Neural progenitor cell (in vitro differentiated cells): Measurements from ENCODE around the gene UNC45A. TPM values are rescaled to one million over a fixed set of nuclear protein-coding genes. Genes with fewer than 3 reads are reported as not detected.

ENCODE experiments used
- DNase-seq: peaks from one replicate; pipeline ENCODE4 v3.0.0-alpha.2; 2016; ENCODE audit warnings: low spot score
- H2AFZ ChIP-seq: fragments of 200-600 bp; sonication (generic); replicated peaks from 2 replicates; pipeline ENCODE4 v1.6.1; 2016; ENCODE audit warnings: antibody characterized with exemption
- H3F3A ChIP-seq: fragments of 200-600 bp; sonication (generic); 2 replicates; pipeline ENCODE4 v1.6.1; 2016; ENCODE audit warnings: antibody characterized with exemption, low read depth
- H3K27ac ChIP-seq: fragments of 200-600 bp; sonication (generic); 2 replicates; pipeline ENCODE4 v1.5.1; 2016; ENCODE audit warnings: mild to moderate bottlenecking
- H3K27me3 ChIP-seq: fragments of 200-600 bp; sonication (generic); 2 replicates; pipeline ENCODE4 v1.6.1; 2016; ENCODE audit warnings: mild to moderate bottlenecking, moderate library complexity
- H3K36me3 ChIP-seq: fragments of 200-600 bp; sonication (generic); 2 replicates; pipeline ENCODE4 v1.5.1; 2016
- H3K4me1 ChIP-seq: fragments of 200-600 bp; sonication (generic); 2 replicates; pipeline ENCODE4 v1.6.1; 2016; ENCODE audit warnings: mixed run types
- H3K4me2 ChIP-seq: fragments of 200-600 bp; sonication (generic); 2 replicates; pipeline ENCODE4 v1.6.1; 2016
- H3K4me3 ChIP-seq: fragments of 200-600 bp; sonication (generic); 2 replicates; pipeline ENCODE4 v1.5.1; 2016
- H3K79me2 ChIP-seq: fragments of 200-600 bp; sonication (generic); 2 replicates; pipeline ENCODE4 v1.6.1; 2016; ENCODE audit warnings: low read depth
- H3K9ac ChIP-seq: fragments of 200-600 bp; sonication (generic); 2 replicates; pipeline ENCODE4 v1.6.1; 2016
- H3K9me3 ChIP-seq: fragments of 200-600 bp; sonication (generic); 2 replicates; pipeline ENCODE4 v1.5.1; 2016; ENCODE audit warnings: low read depth
- H4K20me1 ChIP-seq: fragments of 200-600 bp; sonication (generic); 2 replicates; pipeline ENCODE4 v1.6.1; 2016; ENCODE audit warnings: low read depth
- H3K27ac Mint-ChIP-seq: 3 replicates; pipeline ENCODE4 v1.8.0; 2021; ENCODE audit warnings: mixed read lengths
- H3K27me3 Mint-ChIP-seq: 2 replicates; pipeline ENCODE4 v1.8.0; 2022; ENCODE audit warnings: low read depth, mild to moderate bottlenecking, inconsistent platforms, moderate library complexity, mixed read lengths; ENCODE audit not compliant: insufficient read depth
- H3K36me3 Mint-ChIP-seq: 3 replicates; pipeline ENCODE4 v1.8.0; 2021; ENCODE audit warnings: mixed read lengths
- H3K4me1 Mint-ChIP-seq: 3 replicates; pipeline ENCODE4 v1.8.0; 2021; ENCODE audit warnings: mixed read lengths
- H3K4me3 Mint-ChIP-seq: 3 replicates; pipeline ENCODE4 v1.8.0; 2021; ENCODE audit warnings: mild to moderate bottlenecking, moderate library complexity, mixed read lengths
- H3K9me3 Mint-ChIP-seq: 3 replicates; pipeline ENCODE4 v1.8.0; 2020; ENCODE audit warnings: mixed read lengths
- CTCF ChIP-seq: fragments of 200-600 bp; sonication (generic); IDR thresholded peaks from 2 replicates; pipeline ENCODE4 v1.5.1; 2017; ENCODE audit warnings: antibody characterized with exemption, mild to moderate bottlenecking
- EZH2 ChIP-seq: fragments of 200-600 bp; sonication (generic); IDR thresholded peaks from 2 replicates; pipeline ENCODE4 v1.6.1; 2017; ENCODE audit warnings: antibody characterized with exemption, mild to moderate bottlenecking, moderate library complexity
- EZH2phosphoT487 ChIP-seq: fragments of 200-600 bp; sonication (generic); IDR thresholded peaks from 2 replicates; pipeline ENCODE4 v1.6.1; 2017; ENCODE audit warnings: antibody characterized with exemption
- total RNA-seq: library from RNA; depleted of rRNA; stranded (reverse); fragments of >200 nt; gene quantifications from 2 replicates; pipeline ENCODE4 v1.2.3, GENCODE V29; 2015; ENCODE audit warnings: low replicate concordance

The UNC45A gene
- total RNA-seq, 1 donor from 2014 or later = 47.7 TPM

GRCh38 chr15:90887037-90887481 lies 48.0 kb upstream of the UNC45A start:
- Histone ChIP-seq H3K4me2 (no peak overlapping the region), H3K4me3 (no peak overlapping the region), H4K20me1 (no peaks in the 10 kb centered on the region), H3F3A (peaks cover 16% of the 10 kb centered on the region), H3K79me2 (no peaks in the 10 kb centered on the region), H2AFZ (no peak overlapping the region), H3K9me3 (no peaks in the 10 kb centered on the region), H3K36me3 (no peaks in the 10 kb centered on the region), H3K27ac (no peak overlapping the region), H3K27me3 (no peaks in the 10 kb centered on the region), H3K4me1 (peaks cover 13% of the 10 kb centered on the region), H3K9ac (no peak overlapping the region)
- Mint-ChIP-seq H3K27me3 (peaks cover 4% of the 10 kb centered on the region), H3K36me3 (no peaks in the 10 kb centered on the region), H3K4me1 (peaks cover 17% of the 10 kb centered on the region), H3K4me3 (no peak overlapping the region), H3K27ac (no peak overlapping the region), H3K9me3 (no peaks in the 10 kb centered on the region)
- no peak for DNase-seq
- TF ChIP-seq CTCF = no peak
- TF ChIP-seq EZH2 = no peak
- TF ChIP-seq EZH2phosphoT487 = no peak

- Histone ChIP-seq H4K20me1 (no peaks in the 10 kb centered on the region), H3K27me3 (no peaks in the 10 kb centered on the region), H2AFZ (no peak overlapping the region), H3K27ac (no peak overlapping the region), H3K9me3 (no peaks in the 10 kb centered on the region), H3K36me3 (no peaks in the 10 kb centered on the region), H3F3A (peaks cover 11% of the 10 kb centered on the region), H3K4me2 (no peak overlapping the region), H3K4me1 (peaks cover 3% of the 10 kb centered on the region), H3K79me2 (no peaks in the 10 kb centered on the region), H3K9ac (no peak overlapping the region), H3K4me3 (no peak overlapping the region)
- TF ChIP-seq CTCF (no peak), EZH2 (no peak), EZH2phosphoT487 (no peak)
- no peaks in the 10 kb centered on the region for H3K36me3 Mint-ChIP-seq
- H3K4me3 Mint-ChIP-seq = no peak overlapping the region
- H3K9me3 Mint-ChIP-seq = no peaks in the 10 kb centered on the region
- H3K27me3 Mint-ChIP-seq = peaks cover 4% of the 10 kb centered on the region
- peaks cover 14% of the 10 kb centered on the region for H3K4me1 Mint-ChIP-seq
- no peak overlapping the region for H3K27ac Mint-ChIP-seq
- no peak for DNase-seq
These were observed 45.8 kb upstream of the UNC45A start for GRCh38 chr15:90889313-90889730.

- Mint-ChIP-seq H3K4me3 (no peak overlapping the region), H3K4me1 (peaks cover 13% of the 10 kb centered on the region), H3K27ac (no peak overlapping the region), H3K9me3 (no peaks in the 10 kb centered on the region), H3K27me3 (peaks cover 4% of the 10 kb centered on the region), H3K36me3 (no peaks in the 10 kb centered on the region)
- H3K4me1 ChIP-seq = no peaks in the 10 kb centered on the region
- TF ChIP-seq EZH2 (no peak), CTCF (no peak), EZH2phosphoT487 (no peak)
- no peak overlapping the region for H3K27ac ChIP-seq
- H3K9ac ChIP-seq = no peak overlapping the region
- H3K36me3 ChIP-seq = no peaks in the 10 kb centered on the region
- no peak overlapping the region for H3K4me2 ChIP-seq
- no peak overlapping the region for H3K4me3 ChIP-seq
- no peaks in the 10 kb centered on the region for H3K27me3 ChIP-seq
- no peaks in the 10 kb centered on the region for H3K9me3 ChIP-seq
- H4K20me1 ChIP-seq = no peaks in the 10 kb centered on the region
- DNase-seq = no peak
- H2AFZ ChIP-seq = no peak overlapping the region
- H3F3A ChIP-seq = peaks cover 7% of the 10 kb centered on the region
- no peaks in the 10 kb centered on the region for H3K79me2 ChIP-seq
These were observed 45.2 kb upstream of the UNC45A start for GRCh38 chr15:90889736-90890456.
